GM12878 (cell line): ENCODE measurements around the gene MLLT3. TPM values are rescaled to one million over a fixed set of nuclear protein-coding genes. Genes with fewer than 3 reads are reported as not detected.

Experiments
- ATAC-seq: fragments of 200-7000 bp; cut with Tn5 transposase; 3 replicates; pipeline ENCODE4 v1.9.1; 2020; ENCODE audit warnings: mild to moderate bottlenecking, moderate library complexity
- BruUV-seq: library from RNA; stranded (reverse); fragments of 400-500 nt; replicated peaks from 2 replicates; lab custom pipeline; 2021; lab: Mats Ljungman, UMichigan
- CTCF ChIA-PET: fragments of 300-600 bp; sonication (Branson Sonifier 250); formaldehyde crosslinking; extraction: SDS; loops from one replicate; lab custom pipeline; 2021; ENCODE audit warnings: inconsistent platforms; lab: Yijun Ruan, JAX
- POLR2A ChIA-PET: fragments of 350-600 bp; formaldehyde crosslinking; extraction: SDS; loops from one replicate; lab custom pipeline; 2021; ENCODE audit warnings: inconsistent platforms; lab: Charles Lee
- RAD21 ChIA-PET: fragments of 300-600 bp; sonication (Branson Sonifier 250); formaldehyde crosslinking; loops from one replicate; lab custom pipeline; 2023; ENCODE audit warnings: antibody characterized with exemption; ENCODE audit not compliant: unreplicated experiment; lab: Charles Lee
- SMC1A ChIA-PET: fragments of 300-600 bp; sonication (Branson Sonifier 250); formaldehyde crosslinking; loops from one replicate; lab custom pipeline; 2023; ENCODE audit not compliant: unreplicated experiment, uncharacterized antibody; lab: Charles Lee
- DNase-seq: peaks from one replicate; pipeline ENCODE4 v3.0.0-alpha.2; 2011; ENCODE audit warnings: low read depth, low spot score
- FAIRE-seq: peaks from 3 replicates; lab custom pipeline; 2011; peaks lifted over from hg19 to GRCh38; lab: Jason Lieb, UNC
- H2AFZ ChIP-seq: 2 replicates; pipeline ENCODE4 v1.6.0; 2011; ENCODE audit warnings: low read depth, low read length, control low read depth; ENCODE audit not compliant: control insufficient read depth
- H3K27ac ChIP-seq: 2 replicates; pipeline ENCODE4 v1.5.1; 2011; ENCODE audit warnings: control low read depth; ENCODE audit not compliant: control insufficient read depth, insufficient read depth
- H3K27me3 ChIP-seq, 2 experiments: replicated peaks in 1 of 2; 2 replicates each; pipeline versions ENCODE4 v1.6.0 to v1.6.1; 2011; ENCODE audit warnings: low read length in 1 of 2; ENCODE audit not compliant: control insufficient read depth in 2 of 2, insufficient read depth in 2 of 2
- H3K36me3 ChIP-seq, 2 experiments: 2 replicates each; pipeline ENCODE4 v1.5.1; 2011; ENCODE audit warnings: low read length in 1 of 2; ENCODE audit not compliant: control insufficient read depth in 2 of 2, insufficient read depth in 2 of 2
- H3K4me1 ChIP-seq: 2 replicates; pipeline ENCODE4 v1.6.1; 2011; ENCODE audit warnings: mild to moderate bottlenecking, low read length, moderate library complexity, mixed read lengths; ENCODE audit not compliant: control insufficient read depth, insufficient read depth
- H3K4me2 ChIP-seq: 2 replicates; pipeline ENCODE4 v1.6.0; 2011; ENCODE audit warnings: control low read depth; ENCODE audit not compliant: control insufficient read depth, insufficient read depth
- H3K4me3 ChIP-seq: fragments of 200-600 bp; sonication (generic); 2 replicates; pipeline ENCODE4 v1.5.1; 2016
- H3K79me2 ChIP-seq: 2 replicates; pipeline ENCODE4 v1.6.0; 2011; ENCODE audit warnings: low read length; ENCODE audit not compliant: control insufficient read depth, insufficient read depth
- H3K9ac ChIP-seq: 2 replicates; pipeline ENCODE4 v1.8.0; 2011; ENCODE audit warnings: low read length, control low read depth, mixed read lengths; ENCODE audit not compliant: control insufficient read depth, insufficient read depth
- H3K9me3 ChIP-seq: replicated peaks from 3 replicates; pipeline ENCODE4 v1.5.1; 2011; ENCODE audit warnings: mild to moderate bottlenecking, low read length; ENCODE audit not compliant: control insufficient read depth, insufficient read depth
- H4K20me1 ChIP-seq: 2 replicates; pipeline ENCODE4 v1.6.0; 2011; ENCODE audit not compliant: control insufficient read depth, insufficient read depth
- CBFB ChIP-seq: IDR thresholded peaks from 2 replicates; pipeline ENCODE4 v1.6.1; 2016; ENCODE audit warnings: antibody characterized with exemption, low read depth
- FOXM1 ChIP-seq: IDR thresholded peaks from 2 replicates; pipeline ENCODE4 v1.6.1; 2012; ENCODE audit warnings: low read depth, mild to moderate bottlenecking, inconsistent platforms, low read length, moderate library complexity
- GABPA ChIP-seq: IDR thresholded peaks from 2 replicates; pipeline ENCODE4 v1.6.1; 2014; ENCODE audit warnings: antibody characterized with exemption, low read depth, mild to moderate bottlenecking, inconsistent platforms
- MEF2A ChIP-seq: IDR thresholded peaks from 2 replicates; pipeline ENCODE4 v1.6.1; 2011; ENCODE audit warnings: low read depth, mild to moderate bottlenecking, low read length, moderate library complexity; ENCODE audit not compliant: insufficient read depth
- MEF2B ChIP-seq: fragments of 450-650 bp; IDR thresholded peaks from 2 replicates; pipeline ENCODE4 v1.6.1; 2018; ENCODE audit warnings: mild to moderate bottlenecking, moderate library complexity; ENCODE audit not compliant: partially characterized antibody, poor library complexity, severe bottlenecking
- NFIC ChIP-seq: IDR thresholded peaks from 2 replicates; pipeline ENCODE4 v1.6.1; 2012; ENCODE audit warnings: low read depth, mild to moderate bottlenecking, inconsistent platforms, low read length, moderate library complexity
- RUNX3 ChIP-seq: IDR thresholded peaks from 2 replicates; pipeline ENCODE4 v1.6.1; 2012; ENCODE audit warnings: low read length, inconsistent platforms
- SUPT20H ChIP-seq: IDR thresholded peaks from 2 replicates; pipeline ENCODE4 v1.6.1; 2011; ENCODE audit warnings: low read depth, mild to moderate bottlenecking, low read length, moderate library complexity, borderline replicate concordance; ENCODE audit not compliant: control insufficient read depth
- TAF1 ChIP-seq: IDR thresholded peaks from 2 replicates; pipeline ENCODE4 v1.6.1; 2011; ENCODE audit warnings: mild to moderate bottlenecking, low read depth, low read length, borderline replicate concordance
- WGBS: methylation state at CpG from one replicate; pipeline ENCODE4 v1.1.6; 2016; ENCODE audit warnings: low lambda C conversion rate; ENCODE audit not compliant: insufficient replicate concordance, insufficient coverage; ENCODE audit errors: missing lambda C conversion rate; 5-methylcytosine and 5-hydroxymethylcytosine counted together
- in situ Hi-C: fragments of 300-500 bp; cut with MboI; formaldehyde crosslinking; loops from 9 replicates; pipeline ENCODE4 v1.14.3; 2018; ENCODE audit warnings: mixed read lengths
- intact Hi-C: fragments of 100-400 bp; cut with micrococcal nuclease; formaldehyde crosslinking; loops from one replicate; pipeline ENCODE4 v1.14.2; 2022; ENCODE audit not compliant: unreplicated experiment
- polyA plus RNA-seq, 11 experiments: library from polyadenylated mRNA; depleted of rRNA in 4 of 11; unstranded in 6 of 11; stranded (reverse) in 5 of 11; fragments of >200 nt; fragmentation: Nextera tagmentation in 4 of 11; fragmentation: Illumina TruSeq in 1 of 11; extraction: Ambion mirVana in 4 of 11; extraction: Trizol in 1 of 11; gene quantifications; 1 replicate in 1 of 11; 2 replicates in 10 of 11; pipeline versions ENCODE4 v1.2.1 to v1.2.3, GENCODE V29; 2011 to 2016; ENCODE audit warnings: inconsistent platforms in 2 of 11, missing spikeins in 2 of 11, low read depth in 1 of 11
- total RNA-seq, 4 experiments: library from RNA; depleted of rRNA in 3 of 4; stranded (reverse); fragments of >200 nt in 3 of 4; fragmentation: Illumina TruSeq in 1 of 4; extraction: Trizol in 1 of 4; gene quantifications; 2 replicates each; pipeline versions ENCODE4 v1.2.1 to v1.2.3, GENCODE V29; 2013 to 2021
- TF ChIP-seq, protein P1 (sequence below): IDR thresholded peaks from 2 replicates; pipeline ENCODE4 v1.6.1; 2011; ENCODE audit warnings: low read depth, low read length, improper control_type of control experiment, borderline replicate concordance
- TF ChIP-seq, protein P2 (sequence below): fragments of 450-650 bp; IDR thresholded peaks from 2 replicates; pipeline ENCODE4 v1.6.1; 2017; ENCODE audit warnings: low read depth, mild to moderate bottlenecking, moderate library complexity

MLLT3 gene
- total and polyA plus RNA-seq, 10 of the 15 experiments (the other 5 are each of a cell fraction or from before 2014, with no cell fraction given) = 17.7 to 72.3 (median 35.6) TPM

GRCh38 chr9:20598367-20598766, 23.9 kb downstream of the MLLT3 start:
- 100% methylated on average over 1 of the region's 1 CpG for WGBS
- FAIRE-seq (no peak), DNase-seq (no peak), ATAC-seq (peak; percentile 36)
- Histone ChIP-seq H3K9ac (no peak overlapping the region), H3K9me3 (peaks cover 2% of the 10 kb centered on the region), H3K27ac (peak overlapping the region; percentile 37; the same call in 1 of the 2 replicates), H4K20me1 (no peaks in the 10 kb centered on the region), H3K27me3 (no peaks in the 10 kb centered on the region), H3K4me2 (peak overlapping the region; percentile 73), H3K79me2 (peaks cover 64% of the 10 kb centered on the region), H3K4me3 (no peak overlapping the region), H3K4me1 (peaks cover 25% of the 10 kb centered on the region), H3K36me3 (no peaks in the 10 kb centered on the region; a peak in 1 of 4 replicates), H2AFZ (no peak overlapping the region)
- POLR2A ChIA-PET = interaction anchor here (0.7 to 1.0 kb wide), 2 partner anchors 10 to 24 kb away, joined by 7 to 8 read pairs; partner anchors contain the start of gene MLLT3
- intact Hi-C loops = no loop called here
- CTCF ChIA-PET = interaction anchor here (1.3 to 2.0 kb wide), 4 partner anchors 19 to 45 kb away, joined by 3 to 9 read pairs (median 4); no protein-coding TSS in a partner anchor
- RAD21 ChIA-PET = interaction anchor here (1.3 to 3.2 kb wide), 4 partner anchors 12 to 19 kb away, joined by 3 to 12 read pairs (median 7); no protein-coding TSS in a partner anchor
- TF ChIP-seq, protein P1, sequence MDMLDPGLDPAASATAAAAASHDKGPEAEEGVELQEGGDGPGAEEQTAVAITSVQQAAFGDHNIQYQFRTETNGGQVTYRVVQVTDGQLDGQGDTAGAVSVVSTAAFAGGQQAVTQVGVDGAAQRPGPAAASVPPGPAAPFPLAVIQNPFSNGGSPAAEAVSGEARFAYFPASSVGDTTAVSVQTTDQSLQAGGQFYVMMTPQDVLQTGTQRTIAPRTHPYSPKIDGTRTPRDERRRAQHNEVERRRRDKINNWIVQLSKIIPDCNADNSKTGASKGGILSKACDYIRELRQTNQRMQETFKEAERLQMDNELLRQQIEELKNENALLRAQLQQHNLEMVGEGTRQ = no peak
- TF ChIP-seq TAF1 (no peak), GABPA (no peak)
- SMC1A ChIA-PET = interaction anchor here (4.2 to 6.5 kb wide), 2 partner anchors 11 to 19 kb away, joined by 35 to 47 read pairs; no protein-coding TSS in a partner anchor
- BruUV-seq = no TSS peak
- in situ Hi-C loops = no loop called here

GRCh38 chr9:20597862-20598261, 24.4 kb downstream of the MLLT3 start:
- Histone ChIP-seq H3K4me2 (peak overlapping the region; percentile 73), H4K20me1 (no peaks in the 10 kb centered on the region)
- BruUV-seq = no TSS peak
- DNase-seq (no peak), FAIRE-seq (no peak)
- SMC1A ChIA-PET = interaction anchor here (0.6 to 6.5 kb wide), 10 partner anchors 12 to 119 kb away, joined by 3 to 47 read pairs (median 4); partner anchors contain the start of gene MLLT3
- TF ChIP-seq MEF2B (peak; percentile 37), SUPT20H (no peak), RUNX3 (peak; percentile 80), CBFB (0 out of 2 replicates have a peak, but pooled peaks have one; percentile 23), FOXM1 (no peak), MEF2A (peak; percentile 85), NFIC (peak; percentile 53; the same call in 1 of the 2 replicates)
- TF ChIP-seq, protein P2, sequence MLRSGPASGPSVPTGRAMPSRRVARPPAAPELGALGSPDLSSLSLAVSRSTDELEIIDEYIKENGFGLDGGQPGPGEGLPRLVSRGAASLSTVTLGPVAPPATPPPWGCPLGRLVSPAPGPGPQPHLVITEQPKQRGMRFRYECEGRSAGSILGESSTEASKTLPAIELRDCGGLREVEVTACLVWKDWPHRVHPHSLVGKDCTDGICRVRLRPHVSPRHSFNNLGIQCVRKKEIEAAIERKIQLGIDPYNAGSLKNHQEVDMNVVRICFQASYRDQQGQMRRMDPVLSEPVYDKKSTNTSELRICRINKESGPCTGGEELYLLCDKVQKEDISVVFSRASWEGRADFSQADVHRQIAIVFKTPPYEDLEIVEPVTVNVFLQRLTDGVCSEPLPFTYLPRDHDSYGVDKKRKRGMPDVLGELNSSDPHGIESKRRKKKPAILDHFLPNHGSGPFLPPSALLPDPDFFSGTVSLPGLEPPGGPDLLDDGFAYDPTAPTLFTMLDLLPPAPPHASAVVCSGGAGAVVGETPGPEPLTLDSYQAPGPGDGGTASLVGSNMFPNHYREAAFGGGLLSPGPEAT = no peak
- TF ChIP-seq, all 136 proteins: peak for 5
- H3K79me2 ChIP-seq = peaks cover 61% of the 10 kb centered on the region
- RAD21 ChIA-PET = interaction anchor here (0.9 to 3.2 kb wide), 6 partner anchors 14 to 73 kb away, joined by 3 to 18 read pairs (median 4); partner anchors contain the start of gene MLLT3
- H3K36me3 ChIP-seq = no peaks in the 10 kb centered on the region; a peak in 1 of 4 replicates
- CTCF ChIA-PET = interaction anchor here (0.6 to 2.0 kb wide), 4 partner anchors 18 to 234 kb away, joined by 3 to 9 read pairs (median 3); no protein-coding TSS in a partner anchor
- peaks cover 2% of the 10 kb centered on the region for H3K9me3 ChIP-seq
- no peak overlapping the region for H3K9ac ChIP-seq
- ATAC-seq = no peak
- peak overlapping the region; percentile 37; the same call in 1 of the 2 replicates for H3K27ac ChIP-seq
- H3K4me1 ChIP-seq = peaks cover 23% of the 10 kb centered on the region
- H3K27me3 ChIP-seq = no peaks in the 10 kb centered on the region
- POLR2A ChIA-PET = interaction anchor here (1.0 kb wide), 1 partner anchor 24 kb away, joined by 8 read pairs; the partner anchor contains the start of gene MLLT3
- intact Hi-C loops (no loop called here), in situ Hi-C loops (no loop called here)
- no peak overlapping the region for H3K4me3 ChIP-seq
- H2AFZ ChIP-seq = no peak overlapping the region
